NB4 (cell line): Measurements from ENCODE around the gene ARMC9.

ENCODE experiments used
- DNase-seq: peaks from one replicate; pipeline ENCODE4 v3.0.0; 2010; ENCODE audit warnings: low read depth
- H3K4me3 ChIP-seq: one replicate; pipeline ENCODE4 v1.5.1; 2011; ENCODE audit warnings: mild to moderate bottlenecking, low read depth, low read length, moderate library complexity
- MAX ChIP-seq: IDR thresholded peaks from 2 replicates; pipeline ENCODE4 v1.6.1; 2011; ENCODE audit warnings: low read depth, low read length
- MYC ChIP-seq: IDR thresholded peaks from 2 replicates; pipeline ENCODE4 v1.6.1; 2011; ENCODE audit warnings: low read depth, low read length
- POLR2A ChIP-seq: IDR thresholded peaks from 2 replicates; pipeline ENCODE4 v1.6.1; 2011; ENCODE audit warnings: mild to moderate bottlenecking; ENCODE audit not compliant: insufficient read length; ENCODE audit errors: extremely low read depth
- TF ChIP-seq, protein P1 (sequence below): IDR thresholded peaks from one replicate; pipeline ENCODE4 v1.5.1; 2012; ENCODE audit warnings: low read depth, low read length

The ARMC9 gene

GRCh38 chr2:231387904-231388724 is 189.7 kb downstream of the ARMC9 start:
- DNase-seq = peak; percentile 97
- no peak overlapping the region for H3K4me3 ChIP-seq
- peak; percentile 49; the same call in 1 of the 2 replicates for TF ChIP-seq MYC
- TF ChIP-seq, protein P1, sequence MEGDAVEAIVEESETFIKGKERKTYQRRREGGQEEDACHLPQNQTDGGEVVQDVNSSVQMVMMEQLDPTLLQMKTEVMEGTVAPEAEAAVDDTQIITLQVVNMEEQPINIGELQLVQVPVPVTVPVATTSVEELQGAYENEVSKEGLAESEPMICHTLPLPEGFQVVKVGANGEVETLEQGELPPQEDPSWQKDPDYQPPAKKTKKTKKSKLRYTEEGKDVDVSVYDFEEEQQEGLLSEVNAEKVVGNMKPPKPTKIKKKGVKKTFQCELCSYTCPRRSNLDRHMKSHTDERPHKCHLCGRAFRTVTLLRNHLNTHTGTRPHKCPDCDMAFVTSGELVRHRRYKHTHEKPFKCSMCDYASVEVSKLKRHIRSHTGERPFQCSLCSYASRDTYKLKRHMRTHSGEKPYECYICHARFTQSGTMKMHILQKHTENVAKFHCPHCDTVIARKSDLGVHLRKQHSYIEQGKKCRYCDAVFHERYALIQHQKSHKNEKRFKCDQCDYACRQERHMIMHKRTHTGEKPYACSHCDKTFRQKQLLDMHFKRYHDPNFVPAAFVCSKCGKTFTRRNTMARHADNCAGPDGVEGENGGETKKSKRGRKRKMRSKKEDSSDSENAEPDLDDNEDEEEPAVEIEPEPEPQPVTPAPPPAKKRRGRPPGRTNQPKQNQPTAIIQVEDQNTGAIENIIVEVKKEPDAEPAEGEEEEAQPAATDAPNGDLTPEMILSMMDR = peak; percentile 14
- peak; percentile 32 for TF ChIP-seq MAX
- TF ChIP-seq POLR2A = peak; percentile 55

GRCh38 chr2:231388725-231389346 is 190.4 kb downstream of the ARMC9 start:
- DNase-seq = no peak
- TF ChIP-seq MAX = 0 out of 2 replicates have a peak, but pooled peaks have one; percentile 4
- TF ChIP-seq, protein P1 = no peak

GRCh38 chr2:231390667-231391066 is 192.2 kb downstream of the ARMC9 start:
- TF ChIP-seq, protein P1 = no peak
- TF ChIP-seq POLR2A = no peak
- DNase-seq = peak; percentile 55
- no peak overlapping the region for H3K4me3 ChIP-seq

More at GRCh38 chr2:231388725-231389346, 190.4 kb downstream of the ARMC9 start:
- H3K4me3 ChIP-seq = no peak overlapping the region

DNA sequence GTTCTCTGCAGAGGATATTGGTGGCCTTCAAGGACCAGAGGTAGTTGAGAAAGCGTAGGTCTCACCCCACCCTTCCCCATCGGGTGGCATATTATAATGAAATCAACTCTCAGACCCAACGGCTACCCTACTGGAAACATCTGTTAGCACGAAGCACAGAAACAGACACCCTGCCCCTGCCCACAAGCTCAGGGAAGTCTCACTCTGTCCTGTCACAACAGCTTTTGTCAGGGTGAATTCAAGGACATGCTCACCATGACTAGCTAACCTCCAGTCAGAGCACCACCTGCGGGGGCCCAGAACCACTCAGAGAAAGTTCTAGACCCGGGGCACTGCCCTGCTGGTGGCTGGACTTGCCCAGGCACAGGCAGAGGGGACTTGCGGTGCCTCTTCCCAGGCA is 193.6 kb downstream of the ARMC9 start:
- peak; percentile 89 for DNase-seq
- TF ChIP-seq, protein P1 = no peak
- TF ChIP-seq MYC (peak; percentile 73), MAX (peak; percentile 58; the same call in 1 of the 2 replicates), POLR2A (peak; percentile 27)
- no peak overlapping the region for H3K4me3 ChIP-seq

- TF ChIP-seq MAX (no peak), POLR2A (no peak), MYC (no peak)
- TF ChIP-seq, protein P1 = no peak
- no peak overlapping the region for H3K4me3 ChIP-seq
- DNase-seq = no peak
Measured at GRCh38 chr2:231392431-231393148, 194.2 kb downstream of the ARMC9 start.
